ENCODE measurements around the gene PSMB4.
"Not testable (repeated sequence)": the region's sequence is repeated elsewhere in the genome, so short reads cannot be mapped to it uniquely, and the experiment has no call there.

Gene PSMB4

GRCh38 chr1:151391079-151391563 is 8.3 kb upstream of the PSMB4 start:
- H3K9me2 ChIP-seq (replicated peaks; ENCODE audit: insufficient read depth, low read length): no peaks in the 10 kb centered on the region
- H3F3A ChIP-seq (ENCODE audit: insufficient read depth): no peaks in the 10 kb centered on the region
- no peak overlapping the region for H3K9ac ChIP-seq (ENCODE audit: low read length)
- H3K27me3 ChIP-seq (ENCODE audit: low read length): no peaks in the 10 kb centered on the region
- no peaks in the 10 kb centered on the region for H4K20me1 ChIP-seq (ENCODE audit: low read depth, low read length)
- no peaks in the 10 kb centered on the region for H3K79me2 ChIP-seq (ENCODE audit: insufficient read depth, low read length)
- H3K27ac ChIP-seq (ENCODE audit: low read depth, low read length): no peak overlapping the region
- H3K36me3 ChIP-seq (ENCODE audit: low read length): no peaks in the 10 kb centered on the region
- no peak overlapping the region for H2AFZ ChIP-seq (ENCODE audit: low read depth, low read length, severe bottlenecking)
- no peaks in the 10 kb centered on the region for H3K9me3 ChIP-seq (ENCODE audit: insufficient read depth, low read length)
- H3K4me3 ChIP-seq (ENCODE audit: insufficient read depth, low read length, poor library complexity, severe bottlenecking): no peak overlapping the region
- no peak overlapping the region for H3K4me2 ChIP-seq (ENCODE audit: low read depth, low read length, poor library complexity, severe bottlenecking)
- TF ChIP-seq CTCF (IDR thresholded peaks at IDR 0.05; ENCODE audit: insufficient read depth, low read length, poor library complexity, severe bottlenecking): no peak
- TF ChIP-seq EZH2phosphoT487 (conservative IDR thresholded peaks at IDR 0.05; ENCODE audit: low read length): no peak

GRCh38 chr1:151393583-151393982 is 5.8 kb upstream of the PSMB4 start:
- Histone ChIP-seq H3K79me2 (ENCODE audit: insufficient read depth, low read length) (no peaks in the 10 kb centered on the region), H3K4me2 (ENCODE audit: low read depth, low read length, poor library complexity, severe bottlenecking) (no peak overlapping the region), H3K27ac (ENCODE audit: low read depth, low read length) (no peak overlapping the region), H3F3A (ENCODE audit: insufficient read depth) (no peaks in the 10 kb centered on the region), H4K20me1 (ENCODE audit: low read depth, low read length) (no peaks in the 10 kb centered on the region), H3K4me3 (ENCODE audit: insufficient read depth, low read length, poor library complexity, severe bottlenecking) (no peak overlapping the region), H3K9ac (ENCODE audit: low read length) (no peak overlapping the region), H3K9me3 (ENCODE audit: insufficient read depth, low read length) (no peaks in the 10 kb centered on the region), H3K27me3 (ENCODE audit: low read length) (no peaks in the 10 kb centered on the region), H3K9me2 (replicated peaks; ENCODE audit: insufficient read depth, low read length) (no peaks in the 10 kb centered on the region), H2AFZ (ENCODE audit: low read depth, low read length, severe bottlenecking) (no peak overlapping the region), H3K36me3 (ENCODE audit: low read length) (no peaks in the 10 kb centered on the region)
- TF ChIP-seq CTCF (IDR thresholded peaks at IDR 0.05; ENCODE audit: insufficient read depth, low read length, poor library complexity, severe bottlenecking): no peak

- H2AFZ ChIP-seq (ENCODE audit: low read depth, low read length, severe bottlenecking); H3K9me3 ChIP-seq (ENCODE audit: insufficient read depth, low read length); H4K20me1 ChIP-seq (ENCODE audit: low read depth, low read length); H3K4me2 ChIP-seq (ENCODE audit: low read depth, low read length, poor library complexity, severe bottlenecking); H3K27me3 ChIP-seq (ENCODE audit: low read length); H3K9me2 ChIP-seq (replicated peaks; ENCODE audit: insufficient read depth, low read length); H3K9ac ChIP-seq (ENCODE audit: low read length); H3K36me3 ChIP-seq (ENCODE audit: low read length); H3K27ac ChIP-seq (ENCODE audit: low read depth, low read length); H3K4me3 ChIP-seq (ENCODE audit: insufficient read depth, low read length, poor library complexity, severe bottlenecking); H3F3A ChIP-seq (ENCODE audit: insufficient read depth): not testable (repeated sequence)
- peaks cover 20% of the 10 kb centered on the region for H3K79me2 ChIP-seq (ENCODE audit: insufficient read depth, low read length)
Measured at GRCh38 chr1:151396265-151396664, 3.1 kb upstream of the PSMB4 start.

- Histone ChIP-seq H3K27me3 (ENCODE audit: low read length) (no peaks in the 10 kb centered on the region), H4K20me1 (ENCODE audit: low read depth, low read length) (no peaks in the 10 kb centered on the region), H3K27ac (ENCODE audit: low read depth, low read length) (no peak overlapping the region), H3K79me2 (ENCODE audit: insufficient read depth, low read length) (peaks cover 20% of the 10 kb centered on the region), H3K4me3 (ENCODE audit: insufficient read depth, low read length, poor library complexity, severe bottlenecking) (no peak overlapping the region), H3K9ac (ENCODE audit: low read length) (no peak overlapping the region), H3F3A (ENCODE audit: insufficient read depth) (peaks cover 35% of the 10 kb centered on the region), H3K4me2 (ENCODE audit: low read depth, low read length, poor library complexity, severe bottlenecking) (peak overlapping the region; percentile 69), H2AFZ (ENCODE audit: low read depth, low read length, severe bottlenecking) (no peak overlapping the region), H3K9me3 (ENCODE audit: insufficient read depth, low read length) (no peaks in the 10 kb centered on the region), H3K36me3 (ENCODE audit: low read length) (no peaks in the 10 kb centered on the region), H3K9me2 (replicated peaks; ENCODE audit: insufficient read depth, low read length) (no peaks in the 10 kb centered on the region)
- TF ChIP-seq EZH2phosphoT487 (conservative IDR thresholded peaks at IDR 0.05; ENCODE audit: low read length): no peak
- no peak for TF ChIP-seq CTCF (IDR thresholded peaks at IDR 0.05; ENCODE audit: insufficient read depth, low read length, poor library complexity, severe bottlenecking)
Measured at GRCh38 chr1:151401125-151401788, 1.9 kb downstream of the PSMB4 start.

Data from SU-DHL-6 (cell line).